NT2/D1 (cell line): Measurements from ENCODE around the gene GPR32.
A peak's percentile ranks its signal among the peaks of the same experiment; 100 is the strongest.
"Not testable (repeated sequence)": the region's sequence is repeated elsewhere in the genome, so short reads cannot be mapped to it uniquely, and the experiment has no call there.

Experiments
- DNase-seq: peaks from one replicate; pipeline ENCODE4 v3.0.0-alpha.2; 2011; ENCODE audit warnings: low read depth, low spot score
- H3K27me3 ChIP-seq: 2 replicates; pipeline ENCODE4 v1.6.0; 2011; ENCODE audit warnings: mild to moderate bottlenecking; ENCODE audit not compliant: insufficient read length, insufficient read depth
- H3K36me3 ChIP-seq: 2 replicates; pipeline ENCODE4 v1.6.1; 2011; ENCODE audit warnings: mild to moderate bottlenecking, low read length, mixed read lengths; ENCODE audit not compliant: insufficient read depth, insufficient read length
- H3K4me1 ChIP-seq: 2 replicates; pipeline ENCODE4 v1.5.1; 2011; ENCODE audit not compliant: insufficient read depth, insufficient read length
- H3K4me3 ChIP-seq: 2 replicates; pipeline ENCODE4 v1.5.1; 2011; ENCODE audit warnings: low read depth; ENCODE audit not compliant: insufficient read length
- H3K9ac ChIP-seq: 2 replicates; pipeline ENCODE4 v1.6.0; 2011; ENCODE audit warnings: low read depth; ENCODE audit not compliant: insufficient read length
- H3K9me3 ChIP-seq: 2 replicates; pipeline ENCODE4 v1.5.1; 2011; ENCODE audit warnings: mild to moderate bottlenecking, low read length; ENCODE audit not compliant: insufficient read depth
- SUZ12 ChIP-seq: IDR thresholded peaks from 2 replicates; pipeline ENCODE4 v1.6.1; 2011; ENCODE audit not compliant: insufficient read length, insufficient read depth; ENCODE audit errors: extremely low read depth
- YY1 ChIP-seq: IDR thresholded peaks from 2 replicates; pipeline ENCODE4 v1.6.1; 2011; ENCODE audit not compliant: insufficient read length, insufficient read depth
- ZNF274 ChIP-seq: IDR thresholded peaks from 2 replicates; pipeline ENCODE4 v1.6.1; 2011; ENCODE audit warnings: mild to moderate bottlenecking, low read depth, low read length

The GPR32 gene

GRCh38 chr19:50801107-50801506, 30.8 kb downstream of the GPR32 start:
- no peak overlapping the region for H3K9ac ChIP-seq
- H3K4me3 ChIP-seq = no peak overlapping the region
- peaks cover 10% of the 10 kb centered on the region for H3K4me1 ChIP-seq
- no peak for DNase-seq
- TF ChIP-seq YY1 (no peak), ZNF274 (no peak), SUZ12 (no peak)
- no peaks in the 10 kb centered on the region for H3K9me3 ChIP-seq
- H3K27me3 ChIP-seq = no peaks in the 10 kb centered on the region
- H3K36me3 ChIP-seq = peaks cover 71% of the 10 kb centered on the region

- Histone ChIP-seq H3K27me3 (no peaks in the 10 kb centered on the region), H3K4me3 (peak overlapping the region; percentile 95), H3K4me1 (peaks cover 2% of the 10 kb centered on the region), H3K9me3 (no peaks in the 10 kb centered on the region), H3K9ac (peak overlapping the region; percentile 98), H3K36me3 (peaks cover 44% of the 10 kb centered on the region)
- TF ChIP-seq SUZ12 (no peak), YY1 (no peak), ZNF274 (no peak)
- no peak for DNase-seq
Measured at GRCh38 chr19:50803633-50804419, 33.6 kb downstream of the GPR32 start.

- peak overlapping the region; percentile 95 for H3K4me3 ChIP-seq
- no peaks in the 10 kb centered on the region for H3K27me3 ChIP-seq
- H3K9ac ChIP-seq = peak overlapping the region; percentile 98
- peak; percentile 93 for DNase-seq
- no peaks in the 10 kb centered on the region for H3K9me3 ChIP-seq
- peaks cover 2% of the 10 kb centered on the region for H3K4me1 ChIP-seq
- TF ChIP-seq SUZ12 (no peak), ZNF274 (no peak), YY1 (no peak)
- peaks cover 35% of the 10 kb centered on the region for H3K36me3 ChIP-seq
Measured at GRCh38 chr19:50804420-50805272, 34.4 kb downstream of the GPR32 start.

- H3K9ac ChIP-seq = no peak overlapping the region
- H3K4me3 ChIP-seq = no peak overlapping the region
- TF ChIP-seq SUZ12 (no peak), ZNF274 (no peak), YY1 (no peak)
- no peaks in the 10 kb centered on the region for H3K4me1 ChIP-seq
- DNase-seq = no peak
- no peaks in the 10 kb centered on the region for H3K9me3 ChIP-seq
- H3K27me3 ChIP-seq = peaks cover 10% of the 10 kb centered on the region
- no peaks in the 10 kb centered on the region for H3K36me3 ChIP-seq
Measured at GRCh38 chr19:50808856-50809255, 38.6 kb downstream of the GPR32 start.

- DNase-seq, H3K4me1 ChIP-seq, H3K4me3 ChIP-seq, H3K9ac ChIP-seq, H3K36me3 ChIP-seq, H3K9me3 ChIP-seq: not testable (repeated sequence)
- peaks cover 12% of the 10 kb centered on the region for H3K27me3 ChIP-seq
Measured at GRCh38 chr19:50811622-50812238, 41.5 kb downstream of the GPR32 start.

GRCh38 chr19:50812474-50812873, 42.2 kb downstream of the GPR32 start:
- Histone ChIP-seq H3K9me3 (no peaks in the 10 kb centered on the region), H3K27me3 (peaks cover 12% of the 10 kb centered on the region)

GRCh38 chr19:50814883-50815282, 44.6 kb downstream of the GPR32 start:
- DNase-seq = no peak
- Histone ChIP-seq H3K27me3 (peaks cover 27% of the 10 kb centered on the region), H3K4me3 (no peak overlapping the region), H3K9ac (no peak overlapping the region), H3K36me3 (no peaks in the 10 kb centered on the region), H3K9me3 (no peaks in the 10 kb centered on the region), H3K4me1 (peaks cover 6% of the 10 kb centered on the region)
- TF ChIP-seq SUZ12 = no peak
- TF ChIP-seq YY1 = no peak
- TF ChIP-seq ZNF274 = no peak

More at GRCh38 chr19:50812474-50812873, 42.2 kb downstream of the GPR32 start:
- Histone ChIP-seq H3K4me3 (no peak overlapping the region), H3K9ac (no peak overlapping the region), H3K36me3 (no peaks in the 10 kb centered on the region), H3K4me1 (no peaks in the 10 kb centered on the region)
- DNase-seq = no peak
- TF ChIP-seq ZNF274 = no peak
- TF ChIP-seq SUZ12 = no peak
- TF ChIP-seq YY1 = no peak
